ENCODE data around the gene KAT6B.

The KAT6B gene

DNA sequence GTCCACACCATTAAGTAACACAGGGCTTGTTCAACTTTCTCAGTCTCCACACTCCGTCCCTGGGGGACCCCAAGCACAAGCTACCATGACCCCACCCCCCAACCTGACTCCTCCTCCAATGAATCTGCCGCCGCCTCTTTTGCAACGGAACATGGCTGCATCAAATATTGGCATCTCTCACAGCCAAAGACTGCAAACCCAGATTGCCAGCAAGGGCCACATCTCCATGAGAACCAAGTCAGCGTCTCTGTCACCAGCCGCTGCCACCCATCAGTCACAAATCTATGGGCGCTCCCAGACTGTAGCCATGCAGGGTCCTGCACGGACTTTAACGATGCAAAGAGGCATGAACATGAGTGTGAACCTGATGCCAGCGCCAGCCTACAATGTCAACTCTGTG, 204.0 kb downstream of the KAT6B start:
- DNase-seq (ENCODE audit: low spot score in 2 of 2) = no peak
- Histone ChIP-seq H3K27me3 (ENCODE audit: low read depth) (no peaks in the 10 kb centered on the region), H3K9me3 (no peaks in the 10 kb centered on the region), H3K4me1 (no peaks in the 10 kb centered on the region), H3K4me3 (no peak overlapping the region), H3K36me3 (replicated peaks) (0 out of 2 replicates have a peak, but pooled peaks cover under 1% of the 10 kb centered on the region)
- in situ Hi-C loops (cut with MboI; ENCODE audit: low sequenced_read_pairs) = no loop called here

DNA sequence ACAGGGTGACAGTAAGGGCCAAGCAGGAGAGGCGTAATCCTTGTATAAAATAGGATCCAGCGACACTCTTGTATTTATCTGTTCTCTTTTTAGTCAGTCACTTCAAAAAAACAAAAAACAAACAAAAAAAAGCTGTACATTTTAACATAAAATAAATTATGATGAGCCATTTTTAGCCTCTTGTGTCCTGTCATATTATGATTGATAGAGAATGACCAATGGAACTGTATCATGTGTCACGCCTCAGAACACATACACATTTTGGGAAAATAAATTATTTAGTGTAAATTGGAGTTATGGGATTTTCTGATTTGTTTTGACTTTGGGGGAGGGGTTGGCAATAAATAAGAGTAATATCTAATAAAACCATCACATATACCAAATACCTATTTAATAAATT, 205.7 kb downstream of the KAT6B start:
- no peak for DNase-seq (ENCODE audit: low spot score in 2 of 2)
- no peak overlapping the region for H3K4me3 ChIP-seq
- H3K27me3 ChIP-seq (ENCODE audit: low read depth) = no peaks in the 10 kb centered on the region
- no peaks in the 10 kb centered on the region for H3K9me3 ChIP-seq
- H3K4me1 ChIP-seq = no peaks in the 10 kb centered on the region
- in situ Hi-C loops (cut with MboI; ENCODE audit: low sequenced_read_pairs) = no loop called here
- no peaks in the 10 kb centered on the region for H3K36me3 ChIP-seq (replicated peaks)

DNA sequence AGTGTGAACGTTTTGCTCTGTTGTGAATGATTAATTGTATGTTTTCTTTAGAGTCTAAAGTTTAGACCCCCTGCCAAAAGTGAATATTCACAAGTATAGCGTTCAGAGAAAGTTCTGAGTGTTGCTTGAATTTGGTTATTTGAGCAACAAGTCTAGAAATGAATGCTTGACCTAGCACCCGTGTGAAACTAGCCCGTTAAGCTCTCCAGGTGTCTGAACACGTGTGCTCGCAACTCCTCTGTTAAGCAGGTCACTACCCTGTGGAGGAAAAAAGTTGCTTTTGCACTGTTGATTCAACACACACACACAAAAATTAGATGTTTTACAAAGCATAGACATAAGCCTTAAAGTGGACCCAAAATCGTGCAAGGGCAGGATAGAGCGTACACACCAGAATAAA, 206.4 kb downstream of the KAT6B start:
- Histone ChIP-seq H3K9me3 (no peaks in the 10 kb centered on the region), H3K4me1 (no peaks in the 10 kb centered on the region), H3K36me3 (replicated peaks) (no peaks in the 10 kb centered on the region), H3K27me3 (ENCODE audit: low read depth) (no peaks in the 10 kb centered on the region), H3K4me3 (no peak overlapping the region)
- in situ Hi-C loops (cut with MboI; ENCODE audit: low sequenced_read_pairs) = no loop called here
- DNase-seq (ENCODE audit: low spot score in 2 of 2) = no peak

DNA sequence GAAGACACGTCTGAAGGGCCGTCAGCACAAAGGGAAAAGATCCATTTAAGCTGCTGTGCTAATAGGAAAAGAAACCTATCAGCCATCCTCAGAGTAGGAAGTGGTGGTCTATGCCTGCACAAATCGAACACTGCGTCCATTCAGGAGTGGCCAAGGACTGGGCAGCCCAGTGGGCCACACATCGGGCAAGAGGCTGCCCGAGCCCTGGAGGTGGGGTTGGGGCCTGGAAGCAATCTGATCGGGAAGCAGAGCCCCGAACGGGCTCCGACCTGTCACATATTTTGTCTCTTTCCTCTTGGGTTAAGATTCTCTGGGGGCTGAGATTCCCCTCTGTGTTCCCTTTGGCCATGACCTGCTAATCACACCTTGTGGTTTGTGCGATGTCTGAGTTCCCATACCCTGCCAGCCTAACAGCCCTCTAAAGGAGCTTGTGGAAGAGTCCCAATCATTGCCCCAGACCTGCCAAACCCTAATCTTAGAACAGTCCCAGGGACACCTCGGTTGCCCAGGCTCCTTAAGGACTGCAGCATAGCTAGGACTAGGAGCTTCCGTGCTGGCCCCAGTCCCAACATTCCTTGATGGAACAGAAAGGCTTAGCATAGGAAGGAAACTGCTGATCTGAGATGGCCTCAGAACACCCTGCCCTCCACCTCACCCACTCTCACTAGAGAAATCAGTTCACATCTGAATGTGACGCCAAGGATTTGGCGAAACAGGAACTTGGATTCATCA, 207.2 kb downstream of the KAT6B start:
- no peaks in the 10 kb centered on the region for H3K4me1 ChIP-seq
- DNase-seq (ENCODE audit: low spot score in 2 of 2) = no peak
- H3K9me3 ChIP-seq = no peaks in the 10 kb centered on the region
- H3K4me3 ChIP-seq = no peak overlapping the region
- in situ Hi-C loops (cut with MboI; ENCODE audit: low sequenced_read_pairs) = no loop called here
- no peaks in the 10 kb centered on the region for H3K36me3 ChIP-seq (replicated peaks)
- H3K27me3 ChIP-seq (ENCODE audit: low read depth) = no peaks in the 10 kb centered on the region

DNA sequence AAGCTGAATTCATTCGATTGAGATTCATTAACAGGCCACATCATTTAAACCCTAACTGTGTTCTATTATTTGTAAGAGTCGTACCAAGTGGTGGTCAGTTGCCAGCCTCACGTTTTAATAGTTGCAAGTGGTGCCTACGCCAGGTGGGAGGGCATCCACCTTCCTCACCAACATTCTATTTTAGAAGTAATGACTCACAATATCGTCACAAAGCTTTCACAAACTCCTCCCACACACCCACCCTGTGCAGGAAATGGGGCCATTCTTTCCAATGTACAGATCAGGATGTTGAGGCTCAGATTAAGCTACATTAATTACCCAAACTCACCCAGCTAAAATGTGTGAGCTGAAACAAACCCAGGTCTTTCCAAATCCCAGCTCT, 207.7 kb downstream of the KAT6B start:
- in situ Hi-C loops (cut with MboI; ENCODE audit: low sequenced_read_pairs) = no loop called here
- Histone ChIP-seq H3K27me3 (ENCODE audit: low read depth) (no peaks in the 10 kb centered on the region), H3K36me3 (replicated peaks) (no peaks in the 10 kb centered on the region), H3K4me3 (no peak overlapping the region), H3K4me1 (no peaks in the 10 kb centered on the region), H3K9me3 (no peaks in the 10 kb centered on the region)
- no peak for DNase-seq (ENCODE audit: low spot score in 2 of 2)

DNA sequence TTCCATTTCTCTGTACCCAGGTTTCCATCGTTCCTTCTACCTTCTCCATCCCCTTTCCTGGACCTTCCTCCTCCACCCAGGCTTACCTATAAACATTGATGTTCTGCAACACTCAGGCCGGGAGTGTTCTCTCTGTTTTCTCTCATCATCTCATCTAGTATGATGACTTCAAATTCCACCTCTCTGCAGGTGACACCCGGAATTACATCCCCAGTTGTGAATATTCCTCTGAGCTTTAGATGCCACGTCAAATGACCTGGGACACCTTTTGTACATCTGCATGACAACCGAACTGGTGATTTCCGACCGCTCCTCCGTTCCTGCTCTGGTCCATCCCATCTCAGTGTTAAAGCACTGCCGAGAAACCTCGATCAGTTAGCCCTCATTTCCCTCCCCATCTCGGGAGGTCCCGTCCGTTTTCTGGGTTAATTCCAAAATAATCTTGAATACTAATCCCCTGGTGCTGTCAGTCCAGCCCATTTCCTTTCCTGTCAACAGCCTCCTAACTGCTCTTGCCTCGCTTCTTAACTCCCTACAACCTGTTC, 208.4 kb downstream of the KAT6B start:
- no peaks in the 10 kb centered on the region for H3K9me3 ChIP-seq
- no peaks in the 10 kb centered on the region for H3K36me3 ChIP-seq (replicated peaks)
- in situ Hi-C loops (cut with MboI; ENCODE audit: low sequenced_read_pairs) = no loop called here
- no peak for DNase-seq (ENCODE audit: low spot score in 2 of 2)
- no peaks in the 10 kb centered on the region for H3K4me1 ChIP-seq
- no peaks in the 10 kb centered on the region for H3K27me3 ChIP-seq (ENCODE audit: low read depth)
- H3K4me3 ChIP-seq = no peak overlapping the region

DNA sequence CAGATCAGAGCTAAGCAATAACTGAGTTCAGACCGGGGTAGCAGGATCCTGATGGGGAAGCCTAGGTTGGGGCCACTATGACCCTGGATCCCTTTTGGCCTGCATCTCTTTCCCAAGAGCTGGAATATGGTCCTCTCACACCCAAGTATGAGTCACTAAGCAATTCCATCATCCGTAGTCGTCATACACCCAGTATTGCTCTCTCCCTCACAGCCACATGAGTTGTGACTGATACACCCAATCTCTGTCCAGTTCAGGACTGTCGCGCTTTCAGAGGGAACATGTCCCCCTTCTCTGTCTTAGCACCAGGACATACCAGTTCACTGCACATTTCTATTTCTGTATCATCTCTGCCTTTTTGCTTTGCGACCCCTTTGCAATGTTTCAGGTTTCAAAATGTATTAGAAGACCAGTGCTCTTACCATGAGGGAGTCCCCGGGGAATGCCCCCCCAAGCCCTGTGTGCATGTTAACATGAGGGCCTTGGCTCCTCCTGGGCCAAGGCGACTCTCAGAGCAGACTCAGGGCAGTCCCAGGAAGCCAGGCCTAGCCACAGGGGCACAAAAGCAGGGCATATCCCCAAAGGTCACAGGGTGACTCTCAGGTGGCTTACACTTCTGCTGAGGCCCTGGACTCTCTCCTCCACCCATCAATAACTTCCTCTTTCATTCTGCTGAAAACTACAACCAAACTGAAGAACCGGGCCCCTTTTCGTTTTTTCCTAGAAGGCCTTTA, 209.7 kb downstream of the KAT6B start:
- DNase-seq (ENCODE audit: low spot score in 2 of 2) = no peak
- no peaks in the 10 kb centered on the region for H3K4me1 ChIP-seq
- no peaks in the 10 kb centered on the region for H3K27me3 ChIP-seq (ENCODE audit: low read depth)
- in situ Hi-C loops (cut with MboI; ENCODE audit: low sequenced_read_pairs) = no loop called here
- no peaks in the 10 kb centered on the region for H3K36me3 ChIP-seq (replicated peaks)
- no peaks in the 10 kb centered on the region for H3K9me3 ChIP-seq
- H3K4me3 ChIP-seq = no peak overlapping the region

DNA sequence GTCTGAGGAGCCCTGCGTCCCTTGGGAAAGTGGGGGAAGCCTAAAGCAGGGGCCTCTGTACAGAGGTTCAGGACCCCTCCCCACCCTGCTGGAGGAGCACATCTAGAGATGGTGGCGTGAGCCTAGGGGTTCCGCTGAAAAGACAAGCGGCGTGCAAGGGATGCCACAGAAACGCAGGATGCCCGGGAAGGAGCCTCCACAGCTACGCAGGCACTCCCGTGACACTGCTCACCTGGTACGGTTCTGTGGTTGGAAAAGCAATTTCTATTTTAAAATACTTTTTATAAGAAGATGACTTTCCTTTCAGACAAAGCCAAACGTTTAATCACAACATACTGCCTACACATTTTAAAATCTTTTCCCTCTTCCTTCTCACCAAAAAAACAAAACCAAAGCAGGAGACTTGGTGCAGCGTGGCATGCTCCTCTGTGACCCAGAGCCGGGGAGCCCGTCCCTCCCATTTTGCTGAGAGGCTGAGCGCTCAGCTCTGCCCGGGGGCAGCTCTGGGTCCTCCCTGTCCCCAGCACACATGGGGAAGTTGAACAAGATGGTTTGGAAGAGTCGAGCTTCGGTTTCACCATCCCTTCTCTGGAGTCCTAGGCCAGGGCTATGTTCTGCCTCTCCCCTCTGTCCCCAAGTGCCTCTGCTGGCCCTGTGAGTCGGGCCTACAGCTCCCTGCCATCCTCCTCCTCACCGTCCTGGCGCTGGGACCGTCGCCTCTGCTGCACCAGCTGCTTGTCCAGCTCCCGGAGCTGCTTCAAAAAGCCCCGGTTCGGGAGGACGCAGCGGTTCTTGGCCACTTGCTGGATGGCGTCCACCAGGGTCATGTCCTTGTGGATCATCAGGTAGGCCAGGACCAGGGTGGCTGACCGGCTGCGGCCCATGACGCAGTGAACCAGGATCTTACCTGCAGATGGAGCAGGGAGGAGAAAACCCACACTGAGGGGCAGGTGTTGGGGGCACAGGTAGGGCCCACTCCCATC, 211.1 kb downstream of the KAT6B start:
- Histone ChIP-seq H3K27me3 (ENCODE audit: low read depth) (no peaks in the 10 kb centered on the region), H3K36me3 (replicated peaks) (no peaks in the 10 kb centered on the region), H3K9me3 (no peaks in the 10 kb centered on the region), H3K4me3 (no peak overlapping the region), H3K4me1 (no peaks in the 10 kb centered on the region)
- in situ Hi-C loops (cut with MboI; ENCODE audit: low sequenced_read_pairs) = no loop called here
- DNase-seq (ENCODE audit: low spot score in 2 of 2) = no peak

DNA sequence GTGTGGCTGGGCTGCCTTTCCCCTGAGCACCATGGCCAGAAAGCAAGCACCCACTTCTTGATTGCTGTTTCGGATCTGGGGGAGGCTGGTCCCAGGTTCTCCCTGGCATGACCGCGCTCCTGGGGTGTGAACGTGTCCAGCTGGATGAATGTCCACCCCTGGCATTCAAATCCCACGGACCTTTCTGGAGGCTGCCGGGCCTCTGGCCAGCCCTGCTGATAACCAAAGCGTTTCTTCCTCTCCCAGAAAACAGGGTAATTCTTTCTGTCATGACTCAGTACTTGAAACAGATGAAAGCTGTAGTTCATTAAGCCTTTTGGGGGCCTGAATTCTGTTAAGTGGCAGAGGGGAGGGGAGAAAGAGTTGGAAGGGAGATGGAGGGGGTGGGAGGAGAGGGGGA, 211.9 kb downstream of the KAT6B start:
- no peaks in the 10 kb centered on the region for H3K4me1 ChIP-seq
- H3K27me3 ChIP-seq (ENCODE audit: low read depth) = no peaks in the 10 kb centered on the region
- DNase-seq (ENCODE audit: low spot score in 2 of 2) = no peak
- in situ Hi-C loops (cut with MboI; ENCODE audit: low sequenced_read_pairs) = no loop called here
- no peaks in the 10 kb centered on the region for H3K9me3 ChIP-seq
- H3K4me3 ChIP-seq = no peak overlapping the region
- no peaks in the 10 kb centered on the region for H3K36me3 ChIP-seq (replicated peaks)

DNA sequence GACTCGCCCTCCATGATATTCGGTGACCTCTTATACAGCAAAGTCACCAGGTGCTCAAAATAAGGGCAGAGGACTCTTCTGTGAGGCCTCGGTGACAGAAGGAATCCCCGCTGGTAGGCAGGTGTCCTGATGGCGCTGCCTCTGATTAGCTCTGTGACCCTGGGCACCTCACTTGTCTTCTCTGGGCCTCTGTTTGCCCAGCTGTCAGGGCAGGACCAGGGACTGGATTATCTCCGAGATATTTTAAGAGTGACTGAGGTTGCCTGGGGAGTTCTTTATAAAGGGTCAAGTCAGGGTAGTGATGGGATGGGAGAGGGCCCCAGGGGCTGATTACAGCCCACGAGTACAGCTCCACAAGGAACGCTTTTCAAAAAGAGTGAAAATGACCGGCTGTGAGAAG, 214.2 kb downstream of the KAT6B start:
- Histone ChIP-seq H3K9me3 (no peaks in the 10 kb centered on the region), H3K36me3 (replicated peaks) (no peaks in the 10 kb centered on the region), H3K4me3 (no peak overlapping the region), H3K4me1 (no peaks in the 10 kb centered on the region), H3K27me3 (ENCODE audit: low read depth) (no peaks in the 10 kb centered on the region)
- no peak for DNase-seq (ENCODE audit: low spot score in 2 of 2)
- in situ Hi-C loops (cut with MboI; ENCODE audit: low sequenced_read_pairs) = no loop called here

DNA sequence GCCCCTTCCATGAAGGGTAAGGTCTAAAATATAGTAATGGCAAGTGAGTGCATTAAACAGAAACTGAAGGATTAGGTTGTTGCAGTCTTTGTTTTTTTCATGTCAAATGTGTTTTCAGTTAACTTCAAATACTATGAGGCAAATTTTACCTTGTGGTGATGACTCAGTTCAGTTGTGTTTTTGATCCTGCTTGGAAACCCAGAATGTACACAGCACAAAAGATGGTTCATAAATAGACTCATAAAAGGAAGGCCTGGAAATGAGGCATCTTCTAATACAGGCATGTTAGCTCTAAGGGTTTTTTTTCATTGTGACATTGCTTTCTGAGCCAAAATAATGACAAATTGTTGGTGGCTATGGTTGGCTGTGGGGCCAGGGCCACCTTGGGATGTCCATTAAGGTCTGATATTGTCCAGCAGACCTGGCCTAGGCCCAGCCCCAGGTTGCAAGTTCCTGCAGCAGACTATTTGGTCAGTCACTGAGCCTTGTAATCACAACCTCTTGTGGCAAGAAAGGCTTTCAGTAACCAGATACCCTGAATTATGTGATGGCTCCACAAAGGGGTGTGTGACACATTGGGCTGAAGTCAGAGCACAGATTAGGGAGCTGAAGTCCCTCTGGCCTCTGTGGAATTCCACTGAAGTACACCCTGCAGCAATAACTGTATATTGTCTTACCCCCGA, 216.0 kb downstream of the KAT6B start:
- H3K4me3 ChIP-seq = no peak overlapping the region
- H3K4me1 ChIP-seq = no peaks in the 10 kb centered on the region
- H3K36me3 ChIP-seq (replicated peaks) = no peaks in the 10 kb centered on the region
- H3K27me3 ChIP-seq (ENCODE audit: low read depth) = no peaks in the 10 kb centered on the region
- in situ Hi-C loops (cut with MboI; ENCODE audit: low sequenced_read_pairs) = no loop called here
- H3K9me3 ChIP-seq = no peaks in the 10 kb centered on the region
- no peak for DNase-seq (ENCODE audit: low spot score in 2 of 2)

DNA sequence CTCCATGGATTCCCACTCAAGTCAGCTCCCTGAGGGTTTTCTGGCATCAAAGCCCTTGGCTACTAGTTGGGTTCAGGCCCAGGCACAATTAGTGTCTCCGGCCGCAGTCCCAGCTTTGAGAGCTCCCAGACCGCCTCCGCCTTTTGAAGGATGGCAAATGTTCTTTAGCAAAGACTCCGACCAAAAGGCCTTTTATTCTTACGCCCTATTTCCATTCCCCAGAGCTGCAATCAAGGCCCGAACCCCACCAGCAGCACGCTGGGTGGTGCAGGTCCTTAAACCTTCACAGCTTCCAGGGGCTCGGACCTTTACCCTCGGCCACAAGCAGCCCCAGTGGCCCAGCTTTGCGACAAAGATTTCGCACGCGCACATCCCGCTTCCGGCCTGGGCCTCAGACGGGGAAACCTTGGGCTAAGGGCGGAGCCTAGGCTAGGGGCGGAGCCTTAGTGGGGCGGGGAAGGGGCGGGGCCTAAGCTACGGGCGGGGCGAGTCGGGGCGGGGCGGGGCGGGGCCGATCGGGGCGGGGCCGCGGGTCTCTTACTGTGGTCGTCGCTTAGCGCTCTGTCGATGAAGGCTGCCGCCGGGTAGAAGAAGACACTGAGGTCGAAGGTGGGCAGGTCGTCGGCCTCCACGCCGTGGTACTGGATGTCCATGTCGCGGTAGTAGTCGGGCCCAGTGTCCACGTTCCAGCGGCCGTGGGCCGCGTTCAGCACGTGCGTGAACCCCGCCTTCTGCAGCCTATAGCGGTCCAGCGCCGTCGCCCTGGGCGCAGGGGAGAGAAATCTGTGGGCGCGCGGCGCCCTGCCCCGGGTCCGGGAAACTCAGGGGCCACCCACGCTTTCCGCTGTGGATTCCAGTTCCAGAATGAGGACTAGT, 217.1 kb downstream of the KAT6B start:
- no peaks in the 10 kb centered on the region for H3K9me3 ChIP-seq
- H3K27me3 ChIP-seq (ENCODE audit: low read depth) = no peaks in the 10 kb centered on the region
- in situ Hi-C loops (cut with MboI; ENCODE audit: low sequenced_read_pairs) = no loop called here
- H3K4me3 ChIP-seq = no peak overlapping the region
- H3K36me3 ChIP-seq (replicated peaks) = no peaks in the 10 kb centered on the region
- H3K4me1 ChIP-seq = no peaks in the 10 kb centered on the region
- no peak for DNase-seq (ENCODE audit: low spot score in 2 of 2)
